ENCODE results near the gene ZNF425. TPM values are rescaled to one million over a fixed set of nuclear protein-coding genes. Genes with fewer than 3 reads are reported as not detected.

Gene ZNF425
- total RNA-seq, 1 donor from 2014 or later: 7.0 TPM

DNA sequence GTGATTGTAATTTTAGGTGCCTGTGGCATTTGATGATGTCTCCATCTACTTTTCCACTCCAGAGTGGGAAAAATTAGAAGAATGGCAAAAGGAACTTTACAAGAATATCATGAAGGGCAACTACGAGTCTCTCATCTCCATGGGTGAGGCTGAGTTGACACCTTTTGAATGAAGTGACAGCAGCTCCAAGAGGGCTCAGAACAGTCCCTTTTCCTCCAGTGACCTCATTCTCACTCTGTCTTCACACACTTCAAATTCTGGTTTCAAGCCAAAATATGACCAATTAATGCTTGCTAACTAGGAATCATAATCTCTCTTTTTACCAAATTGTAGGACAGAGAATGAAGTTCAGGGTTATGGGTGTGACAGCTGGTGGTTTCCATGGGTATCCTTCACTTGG lies 40.0 kb upstream of the ZNF425 start:
- no peak overlapping the region for H3K4me3 Mint-ChIP-seq
- peaks cover 20% of the 10 kb centered on the region for H3K36me3 Mint-ChIP-seq
- H3K4me1 Mint-ChIP-seq: no peaks in the 10 kb centered on the region
- no peaks in the 10 kb centered on the region for H3K27me3 Mint-ChIP-seq (ENCODE audit: low read depth)
- H3K9me3 Mint-ChIP-seq: no peaks in the 10 kb centered on the region
- TF ChIP-seq, protein P1, sequence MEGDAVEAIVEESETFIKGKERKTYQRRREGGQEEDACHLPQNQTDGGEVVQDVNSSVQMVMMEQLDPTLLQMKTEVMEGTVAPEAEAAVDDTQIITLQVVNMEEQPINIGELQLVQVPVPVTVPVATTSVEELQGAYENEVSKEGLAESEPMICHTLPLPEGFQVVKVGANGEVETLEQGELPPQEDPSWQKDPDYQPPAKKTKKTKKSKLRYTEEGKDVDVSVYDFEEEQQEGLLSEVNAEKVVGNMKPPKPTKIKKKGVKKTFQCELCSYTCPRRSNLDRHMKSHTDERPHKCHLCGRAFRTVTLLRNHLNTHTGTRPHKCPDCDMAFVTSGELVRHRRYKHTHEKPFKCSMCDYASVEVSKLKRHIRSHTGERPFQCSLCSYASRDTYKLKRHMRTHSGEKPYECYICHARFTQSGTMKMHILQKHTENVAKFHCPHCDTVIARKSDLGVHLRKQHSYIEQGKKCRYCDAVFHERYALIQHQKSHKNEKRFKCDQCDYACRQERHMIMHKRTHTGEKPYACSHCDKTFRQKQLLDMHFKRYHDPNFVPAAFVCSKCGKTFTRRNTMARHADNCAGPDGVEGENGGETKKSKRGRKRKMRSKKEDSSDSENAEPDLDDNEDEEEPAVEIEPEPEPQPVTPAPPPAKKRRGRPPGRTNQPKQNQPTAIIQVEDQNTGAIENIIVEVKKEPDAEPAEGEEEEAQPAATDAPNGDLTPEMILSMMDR (IDR thresholded peaks at IDR 0.05; ENCODE audit: unreplicated experiment): no peak
- no peak overlapping the region for H3K27ac Mint-ChIP-seq
- no peak for DNase-seq (ENCODE audit: low spot score in 2 of 2, unreplicated experiment in 2 of 2)

DNA sequence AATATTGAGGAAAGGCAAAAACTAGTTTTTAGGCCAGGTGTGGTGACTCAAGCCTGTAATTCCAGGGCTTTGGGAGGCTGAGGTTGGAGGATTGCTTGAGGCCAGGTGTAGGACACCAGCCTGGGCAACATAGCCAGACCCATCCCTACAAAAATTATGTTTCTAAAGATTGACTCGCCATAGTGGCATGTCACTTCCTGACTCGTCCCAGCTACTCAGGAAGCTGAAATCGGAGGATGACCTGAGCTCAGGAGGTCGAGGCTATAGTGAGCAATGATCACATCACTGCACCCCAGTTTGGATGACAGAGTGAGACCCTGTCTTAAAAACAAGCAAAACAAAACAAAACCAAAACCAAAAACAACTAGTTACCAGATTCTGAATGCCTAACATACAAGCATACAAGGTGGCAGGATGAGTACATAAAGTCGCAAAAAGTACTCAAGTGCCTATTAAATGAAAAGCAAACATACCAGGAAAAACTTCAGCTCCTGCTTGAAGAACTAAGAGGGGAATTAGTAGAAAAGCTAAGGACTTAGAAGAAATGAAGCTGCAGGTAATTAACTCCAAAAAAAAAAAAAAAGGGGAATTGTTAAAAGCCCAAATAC lies 35.2 kb upstream of the ZNF425 start:
- no peak for DNase-seq (ENCODE audit: low spot score in 2 of 2, unreplicated experiment in 2 of 2)
- Mint-ChIP-seq H3K36me3 (peaks cover 26% of the 10 kb centered on the region), H3K27me3 (ENCODE audit: low read depth) (no peaks in the 10 kb centered on the region), H3K27ac (peak overlapping the region; percentile 25), H3K4me3 (no peak overlapping the region), H3K4me1 (no peaks in the 10 kb centered on the region), H3K9me3 (peaks cover 7% of the 10 kb centered on the region)
- TF ChIP-seq, protein P1 (IDR thresholded peaks at IDR 0.05; ENCODE audit: unreplicated experiment): no peak

DNA sequence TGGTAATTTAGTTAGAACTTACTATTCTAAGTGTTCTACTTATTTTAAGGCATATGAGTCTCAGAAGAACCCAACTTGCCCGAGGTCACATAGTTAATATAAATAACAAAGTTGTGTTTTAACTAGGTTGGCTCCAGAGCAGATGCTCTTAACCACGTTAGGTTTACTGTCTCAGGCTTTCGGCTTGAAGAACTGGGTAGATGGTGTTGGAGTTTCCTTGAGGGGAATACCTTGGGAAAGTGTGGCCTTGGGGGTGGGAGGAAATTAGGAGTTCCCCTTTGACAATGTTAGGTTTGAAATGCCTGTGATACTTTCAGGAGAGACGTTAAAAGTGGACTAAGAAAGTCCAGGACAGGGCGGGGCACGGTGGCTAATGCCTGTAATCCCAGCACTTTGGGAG lies 30.8 kb upstream of the ZNF425 start:
- peaks cover 7% of the 10 kb centered on the region for H3K9me3 Mint-ChIP-seq
- peaks cover 35% of the 10 kb centered on the region for H3K36me3 Mint-ChIP-seq
- TF ChIP-seq, protein P1 (IDR thresholded peaks at IDR 0.05; ENCODE audit: unreplicated experiment): no peak
- no peaks in the 10 kb centered on the region for H3K4me1 Mint-ChIP-seq
- no peak overlapping the region for H3K27ac Mint-ChIP-seq
- DNase-seq (ENCODE audit: low spot score in 2 of 2, unreplicated experiment in 2 of 2): no peak
- no peaks in the 10 kb centered on the region for H3K27me3 Mint-ChIP-seq (ENCODE audit: low read depth)
- H3K4me3 Mint-ChIP-seq: no peak overlapping the region

GRCh38 chr7:149154056-149154455 lies 27.9 kb upstream of the ZNF425 start:
- H3K36me3 Mint-ChIP-seq: peaks cover 26% of the 10 kb centered on the region

DNA sequence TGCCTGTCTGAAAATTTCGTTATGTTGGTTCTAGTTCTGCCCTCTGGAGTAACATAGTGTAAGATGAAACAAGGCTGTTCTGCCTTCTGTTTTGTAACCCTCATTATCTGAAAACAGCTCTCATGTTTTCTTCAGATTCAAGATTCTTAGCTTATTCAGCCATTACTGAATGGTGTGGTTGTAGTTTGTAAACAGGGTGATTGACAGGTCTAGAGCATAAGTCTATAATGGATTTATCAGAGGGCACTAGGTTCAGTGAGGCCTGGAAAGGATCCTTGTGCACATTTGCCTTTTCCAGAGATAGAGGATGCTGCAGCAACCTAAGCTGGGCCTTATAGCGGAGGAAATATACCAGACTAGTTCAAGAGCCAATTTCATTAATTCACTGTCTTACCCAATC lies 27.2 kb upstream of the ZNF425 start:
- Mint-ChIP-seq H3K4me1 (peaks cover 13% of the 10 kb centered on the region), H3K27ac (no peak overlapping the region), H3K27me3 (ENCODE audit: low read depth) (no peaks in the 10 kb centered on the region), H3K4me3 (no peak overlapping the region), H3K36me3 (peaks cover 26% of the 10 kb centered on the region), H3K9me3 (peaks cover 7% of the 10 kb centered on the region)
- DNase-seq (ENCODE audit: low spot score in 2 of 2, unreplicated experiment in 2 of 2): no peak
- TF ChIP-seq, protein P1 (IDR thresholded peaks at IDR 0.05; ENCODE audit: unreplicated experiment): no peak

More at GRCh38 chr7:149154056-149154455, 27.9 kb upstream of the ZNF425 start:
- no peak for DNase-seq (ENCODE audit: low spot score in 2 of 2, unreplicated experiment in 2 of 2)
- no peaks in the 10 kb centered on the region for H3K27me3 Mint-ChIP-seq (ENCODE audit: low read depth)
- peaks cover 8% of the 10 kb centered on the region for H3K4me1 Mint-ChIP-seq
- no peak overlapping the region for H3K4me3 Mint-ChIP-seq
- H3K9me3 Mint-ChIP-seq: peaks cover 7% of the 10 kb centered on the region
- H3K27ac Mint-ChIP-seq: no peak overlapping the region
- TF ChIP-seq, protein P1 (IDR thresholded peaks at IDR 0.05; ENCODE audit: unreplicated experiment): no peak
